Measurements from ENCODE around the gene NPAP1. TPM values are rescaled to one million over a fixed set of nuclear protein-coding genes. Genes with fewer than 3 reads are reported as not detected.

Gene NPAP1, protein sequence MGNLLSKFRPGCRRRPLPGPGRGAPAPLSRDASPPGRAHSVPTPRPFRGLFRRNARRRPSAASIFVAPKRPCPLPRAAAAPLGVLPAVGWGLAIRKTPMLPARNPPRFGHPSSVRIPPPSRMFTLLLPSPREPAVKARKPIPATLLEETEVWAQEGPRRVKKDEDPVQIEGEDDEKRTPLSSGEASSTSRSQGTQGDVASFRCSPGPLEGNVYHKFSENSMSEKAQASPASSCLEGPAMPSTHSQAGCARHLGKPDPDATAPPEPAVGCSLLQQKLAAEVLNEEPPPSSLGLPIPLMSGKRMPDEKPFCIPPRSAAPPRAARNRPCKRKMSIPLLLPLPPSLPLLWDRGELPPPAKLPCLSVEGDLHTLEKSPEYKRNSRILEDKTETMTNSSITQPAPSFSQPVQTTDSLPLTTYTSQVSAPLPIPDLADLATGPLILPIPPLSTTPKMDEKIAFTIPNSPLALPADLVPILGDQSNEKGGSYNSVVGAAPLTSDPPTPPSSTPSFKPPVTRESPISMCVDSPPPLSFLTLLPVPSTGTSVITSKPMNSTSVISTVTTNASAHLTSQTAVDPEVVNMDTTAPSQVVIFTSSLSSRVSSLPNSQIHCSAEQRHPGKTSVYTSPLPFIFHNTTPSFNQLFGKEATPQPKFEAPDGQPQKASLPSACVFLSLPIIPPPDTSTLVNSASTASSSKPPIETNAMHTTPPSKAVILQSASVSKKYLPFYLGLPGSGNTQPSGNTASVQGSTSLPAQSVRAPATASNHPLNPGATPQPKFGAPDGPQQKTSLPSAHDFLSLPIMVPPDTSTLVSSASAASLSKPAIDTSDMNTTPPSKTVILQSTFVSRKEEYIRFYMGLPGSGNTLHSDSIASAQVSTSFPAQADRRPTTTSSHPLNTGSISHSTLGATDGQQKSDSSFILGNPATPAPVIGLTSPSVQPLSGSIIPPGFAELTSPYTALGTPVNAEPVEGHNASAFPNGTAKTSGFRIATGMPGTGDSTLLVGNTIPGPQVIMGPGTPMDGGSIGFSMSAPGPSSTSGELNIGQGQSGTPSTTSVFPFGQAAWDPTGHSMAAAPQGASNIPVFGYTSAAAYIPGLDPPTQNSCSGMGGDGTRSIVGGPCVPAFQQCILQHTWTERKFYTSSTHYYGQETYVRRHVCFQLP
- total RNA-seq (2022; extraction: Qiagen RNA extraction): not detected in 5 replicates

GRCh38 chr15:24675332-24676144, at the start of gene NPAP1:
Gene NPAP1 (plus strand): TSS chr15:24675775. CDS start chr15:24675868, 93 bp downstream.

Data from A549 treated with Hydrocortisone at 1 μM for 4 hours (cell line).